HG03196 (cell line): ENCODE data around the gene IFIH1.

ENCODE experiments used
- ATAC-seq: cut with Tn5 transposase; IDR thresholded peaks from one replicate; pipeline ENCODE4 v1.9.1; 2021; ENCODE audit not compliant: unreplicated experiment

Gene IFIH1

GRCh38 chr2:162219426-162219825 is 99.1 kb downstream of the IFIH1 start:
- ATAC-seq = no peak

GRCh38 chr2:162217598-162217997 is 100.9 kb downstream of the IFIH1 start:
- ATAC-seq = no peak
